ENCODE measurements around the gene TREM1.
"Not testable (repeated sequence)": the region's sequence is repeated elsewhere in the genome, so short reads cannot be mapped to it uniquely, and the experiment has no call there.

The TREM1 gene

DNA sequence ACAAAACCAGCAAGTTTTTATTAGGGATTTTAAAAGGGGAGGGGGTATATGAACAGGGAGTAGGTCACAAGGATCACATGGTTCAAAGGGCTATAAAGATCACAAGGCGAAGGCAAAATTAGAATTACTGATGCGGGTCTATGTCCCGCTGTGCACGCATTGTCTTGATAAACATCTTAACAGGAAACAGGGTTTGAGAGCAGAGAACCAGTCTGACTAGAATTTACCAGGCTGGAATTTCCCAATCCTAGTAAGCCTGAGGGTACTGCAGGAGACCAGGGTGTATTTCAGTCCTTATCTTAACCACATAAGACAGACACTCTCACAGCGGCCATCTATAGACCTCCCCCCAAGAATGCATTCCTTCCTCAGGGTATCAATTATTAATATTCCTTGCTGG is 10.8 kb upstream of the TREM1 start:
- not testable (repeated sequence) for DNase-seq (ENCODE audit: low read depth in 2 of 2)

DNA sequence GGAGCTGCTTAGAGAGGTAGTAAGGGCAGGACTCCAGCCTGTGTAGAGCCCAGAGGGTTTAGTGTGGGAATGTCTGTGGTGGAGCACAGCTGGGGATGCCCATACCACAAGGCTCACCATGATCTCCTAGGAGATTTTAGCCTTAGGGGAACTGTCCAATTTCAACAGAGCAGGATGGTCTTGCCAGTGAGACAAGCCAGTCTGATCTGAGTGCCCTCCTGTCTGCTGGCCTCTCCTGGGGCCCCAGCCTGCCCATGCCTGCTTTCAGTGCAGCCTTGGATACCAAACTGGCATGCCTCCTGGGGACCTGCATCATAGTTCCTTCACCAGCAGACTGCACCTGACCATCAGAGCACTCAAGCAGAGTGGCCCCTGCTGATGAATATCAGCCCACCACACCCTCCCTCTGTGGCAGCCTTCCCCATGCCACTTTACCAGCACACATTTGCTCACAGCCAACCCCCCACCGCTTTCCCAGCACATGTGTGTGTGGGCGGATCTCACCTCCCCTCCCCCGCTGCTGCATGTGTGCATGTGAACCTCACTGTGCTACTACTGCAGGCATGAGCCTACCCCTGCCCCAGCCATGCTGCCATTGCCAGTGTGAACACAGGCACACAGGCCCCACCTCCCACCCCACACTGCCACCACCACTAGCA is 7.9 kb upstream of the TREM1 start:
- no peak for DNase-seq (ENCODE audit: low read depth in 2 of 2)

GRCh38 chr6:41291717-41292116 is 5.2 kb upstream of the TREM1 start:
- DNase-seq (ENCODE audit: low read depth in 2 of 2): no peak

GRCh38 chr6:41289815-41290214 is 3.3 kb upstream of the TREM1 start:
- DNase-seq (ENCODE audit: low read depth in 2 of 2): no peak

DNA sequence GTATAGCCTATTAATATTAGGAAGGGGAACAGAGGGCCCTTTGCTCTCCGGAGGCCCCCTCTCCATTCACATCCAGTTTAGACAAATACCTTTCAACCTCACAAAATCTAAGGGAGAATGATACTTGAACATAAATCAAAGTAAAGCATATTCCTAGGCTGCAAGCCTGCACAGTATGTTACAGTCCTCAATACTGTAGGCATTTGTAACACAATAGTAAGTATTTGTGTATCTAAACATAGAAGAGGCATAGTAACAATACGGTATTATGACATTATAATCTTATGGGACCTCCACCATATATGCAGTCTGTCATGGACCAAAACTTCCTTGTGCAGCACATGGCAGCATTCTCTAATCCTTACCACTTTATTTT is 2.3 kb upstream of the TREM1 start:
- no peak for DNase-seq (ENCODE audit: low read depth in 2 of 2)

- no peak for DNase-seq (ENCODE audit: low read depth in 2 of 2)
These were observed 1.7 kb upstream of the TREM1 start for GRCh38 chr6:41288030-41288753.

DNA sequence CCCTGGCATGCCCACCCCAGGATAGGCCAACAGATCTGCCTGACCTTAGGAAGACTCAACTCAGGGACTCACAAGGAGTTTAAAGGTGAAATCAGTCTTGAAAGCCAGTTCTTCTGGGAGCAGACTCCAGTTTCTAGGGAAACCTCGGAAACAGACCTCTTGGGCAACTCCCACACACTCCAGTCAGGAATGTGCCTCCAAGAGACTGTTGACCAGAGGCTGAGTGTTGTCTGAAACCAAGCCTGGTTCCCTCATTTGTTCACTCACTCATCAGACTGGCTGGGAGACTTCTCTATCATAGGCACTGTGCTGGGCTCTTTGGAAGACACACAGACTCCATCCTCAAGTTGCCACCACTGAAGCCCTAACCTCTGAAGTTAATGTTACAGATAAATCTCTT is 1.8 kb downstream of the TREM1 start:
- DNase-seq (ENCODE audit: low read depth in 2 of 2): no peak

GRCh38 chr6:41283600-41283999 is 2.9 kb downstream of the TREM1 start:
- DNase-seq (ENCODE audit: low read depth in 2 of 2): no peak

- DNase-seq (ENCODE audit: low read depth in 2 of 2): no peak
These were observed 6.0 kb downstream of the TREM1 start for GRCh38 chr6:41280381-41281057.

DNA sequence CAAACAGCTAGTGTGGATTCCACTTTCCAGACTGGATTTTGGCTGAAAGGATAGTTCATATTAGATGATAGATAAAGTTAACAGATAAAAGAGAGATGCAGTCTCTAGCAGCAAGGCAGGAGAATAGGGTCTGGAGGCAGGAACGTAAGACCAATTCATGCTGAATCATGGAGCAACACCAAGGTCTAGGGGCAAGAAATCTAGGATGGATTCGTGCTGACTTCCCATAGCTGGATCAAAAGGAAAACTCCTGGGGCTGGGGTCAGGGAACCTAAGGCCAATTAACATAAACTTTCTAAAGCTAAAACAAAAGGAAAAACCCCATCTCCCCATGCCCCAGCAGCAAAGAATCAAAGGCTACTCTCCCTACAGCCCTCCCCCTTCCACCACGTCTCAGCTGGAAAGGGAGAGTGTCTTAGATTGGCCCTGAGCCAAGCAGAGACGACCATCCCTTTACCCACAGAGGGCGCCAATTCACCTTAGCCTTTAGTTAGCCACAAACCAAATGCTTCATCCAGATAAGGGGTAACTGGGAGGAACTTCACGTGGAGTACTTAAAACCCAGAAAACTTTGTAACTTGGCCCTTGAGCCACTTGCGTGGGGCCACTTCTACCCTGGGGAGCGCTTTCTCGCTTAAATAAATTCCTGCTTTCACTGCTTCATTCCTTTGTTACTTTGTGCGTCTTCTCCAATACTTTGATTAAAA is 7.6 kb downstream of the TREM1 start:
- peak in 1 of 2 donors; percentile 34 for DNase-seq (ENCODE audit: low read depth in 2 of 2)

DNA sequence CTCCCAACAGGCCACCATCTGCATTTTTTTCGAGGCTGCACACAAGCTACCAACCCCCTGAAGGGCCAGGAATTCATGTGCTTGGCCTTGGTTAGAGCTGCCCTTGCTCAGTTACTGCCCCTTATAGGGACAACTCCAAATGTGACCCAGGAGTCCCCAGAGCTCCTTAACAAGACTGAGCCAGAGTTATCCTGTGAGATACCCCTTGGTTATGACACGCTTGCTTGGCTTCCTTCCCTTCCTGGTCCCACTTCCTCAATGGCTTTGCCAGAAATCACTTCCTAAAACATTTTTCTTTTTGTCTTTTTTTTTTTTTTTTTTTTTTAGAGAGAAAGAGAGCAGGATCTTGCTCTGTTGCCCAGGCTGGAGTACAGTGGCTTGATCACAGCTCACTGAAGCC is 8.9 kb downstream of the TREM1 start:
- no peak for DNase-seq (ENCODE audit: low read depth in 2 of 2)

GRCh38 chr6:41275489-41275888 is 11.0 kb downstream of the TREM1 start:
- no peak for DNase-seq (ENCODE audit: low read depth in 2 of 2)

GRCh38 chr6:41274256-41274655 is 12.2 kb downstream of the TREM1 start:
- no peak for DNase-seq (ENCODE audit: low read depth in 2 of 2)

DNA sequence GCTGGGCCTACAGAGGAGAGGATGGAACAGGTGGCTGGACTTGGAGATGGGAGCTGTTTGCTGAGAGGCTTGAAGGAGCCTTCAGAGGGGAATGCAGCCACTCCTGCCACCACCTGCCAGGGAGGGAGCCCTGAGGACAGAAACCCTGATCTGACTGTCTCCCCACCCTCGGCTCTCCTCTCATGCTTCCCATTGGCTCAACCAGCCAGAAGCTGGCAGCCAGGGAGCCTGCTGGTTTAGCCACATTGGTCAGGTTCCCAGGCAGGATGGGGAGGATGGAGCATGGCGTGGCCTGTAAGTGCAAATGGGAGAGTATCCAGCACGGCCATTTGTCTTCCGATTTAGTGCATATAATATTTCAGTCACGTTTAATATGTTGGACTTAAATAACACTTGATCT is 12.8 kb downstream of the TREM1 start:
- no peak for DNase-seq (ENCODE audit: low read depth in 2 of 2)

GRCh38 chr6:41272591-41273240 is 13.8 kb downstream of the TREM1 start:
- DNase-seq (ENCODE audit: low read depth in 2 of 2): no peak

GRCh38 chr6:41271901-41272395 is 14.5 kb downstream of the TREM1 start:
- no peak for DNase-seq (ENCODE audit: low read depth in 2 of 2)

GRCh38 chr6:41269716-41270115 is 16.8 kb downstream of the TREM1 start:
- DNase-seq (ENCODE audit: low read depth in 2 of 2): no peak

DNA sequence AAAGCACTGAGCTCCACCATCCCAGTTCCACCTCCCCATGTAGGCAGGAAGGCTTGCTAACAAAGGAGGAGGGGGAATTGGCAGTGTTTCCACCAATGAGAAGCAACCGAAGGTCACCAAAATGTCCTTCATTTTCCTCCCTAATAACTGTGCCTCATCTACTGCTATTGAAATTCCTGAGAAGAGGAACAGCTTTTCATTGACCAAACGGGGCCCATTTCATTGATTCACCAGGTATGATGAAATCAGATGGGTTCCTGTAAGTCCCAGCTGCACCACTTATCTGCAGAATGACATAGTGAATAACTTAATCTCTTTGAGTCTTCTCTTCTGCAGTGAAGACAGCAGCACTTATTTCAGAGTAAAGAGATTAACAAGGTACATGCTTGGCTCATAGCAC is 17.3 kb downstream of the TREM1 start:
- no peak for DNase-seq (ENCODE audit: low read depth in 2 of 2)

GRCh38 chr6:41268478-41268877 is 18.0 kb downstream of the TREM1 start:
- DNase-seq (ENCODE audit: low read depth in 2 of 2): no peak

DNA sequence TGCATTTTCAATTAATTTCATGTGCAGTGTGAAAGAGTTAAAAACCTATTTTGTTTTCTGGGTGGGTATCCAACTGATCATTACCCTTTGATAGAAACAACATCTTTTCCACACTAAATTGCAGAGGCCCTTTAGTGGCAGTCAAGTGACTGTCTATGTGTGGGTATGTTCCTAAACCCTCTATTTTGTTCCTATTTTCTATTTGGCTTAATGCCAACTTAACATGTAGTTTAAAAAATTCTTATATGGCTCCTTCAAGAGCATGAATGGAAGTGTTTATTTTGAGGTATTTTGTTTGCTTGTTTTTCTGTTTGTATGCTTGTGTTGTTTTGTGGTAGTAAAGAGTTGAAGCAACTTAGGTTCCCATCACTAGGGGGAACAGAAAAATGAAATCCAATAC is 19.9 kb downstream of the TREM1 start:
- DNase-seq (ENCODE audit: low read depth in 2 of 2): no peak

DNA sequence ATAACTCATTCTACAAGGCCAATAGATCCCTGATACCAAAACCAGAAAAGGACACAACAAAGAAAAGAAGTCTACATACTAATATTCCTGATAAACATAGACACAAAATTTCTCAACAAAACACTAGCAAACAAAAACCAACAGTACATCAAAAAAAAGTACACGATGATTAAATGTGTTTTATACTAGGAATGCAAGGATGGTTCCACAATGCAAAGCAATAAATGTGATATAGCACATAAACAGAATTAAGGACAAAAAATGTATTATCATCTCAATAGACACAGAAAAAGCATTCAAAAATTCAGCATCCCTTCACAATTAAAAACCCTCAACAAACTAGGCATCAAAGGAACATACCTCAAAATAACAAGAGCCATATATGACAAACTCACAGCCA is 23.2 kb downstream of the TREM1 start:
- DNase-seq (ENCODE audit: low read depth in 2 of 2): no peak

DNA sequence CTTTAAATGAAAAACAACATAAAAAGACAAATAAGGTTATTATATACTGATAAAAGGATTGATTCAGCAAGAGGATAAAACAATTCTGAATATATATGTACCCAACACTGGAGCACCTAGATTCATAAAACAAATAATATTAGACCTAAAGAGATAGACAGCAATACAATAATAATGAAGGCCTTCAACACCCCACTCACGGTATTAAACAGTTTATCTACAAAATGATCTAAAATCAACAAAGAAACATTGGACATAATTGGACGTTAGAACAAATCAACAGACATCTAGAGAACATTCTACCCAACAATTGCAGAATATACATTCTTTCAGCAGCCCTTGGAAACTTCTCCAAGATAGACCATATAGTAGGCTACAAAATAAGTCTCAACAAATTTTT is 24.1 kb downstream of the TREM1 start:
- no peak for DNase-seq (ENCODE audit: low read depth in 2 of 2)
